HUES48 (cell line): ENCODE measurements around the gene HS2ST1.

Experiments used
- H3K27ac ChIP-seq: one replicate; pipeline ENCODE4 v1.7.0; 2013; ENCODE audit warnings: low read depth, low read length, inconsistent platforms
- H3K27me3 ChIP-seq: 2 replicates; pipeline ENCODE4 v1.6.1; 2013; ENCODE audit warnings: mild to moderate bottlenecking, low read length; ENCODE audit not compliant: control insufficient read depth, insufficient read depth
- H3K36me3 ChIP-seq: 2 replicates; pipeline ENCODE4 v1.6.1; 2013; ENCODE audit warnings: low read length; ENCODE audit not compliant: control insufficient read depth, insufficient read depth
- H3K4me1 ChIP-seq: 2 replicates; pipeline ENCODE4 v1.6.1; 2013; ENCODE audit warnings: mild to moderate bottlenecking, low read length; ENCODE audit not compliant: control insufficient read depth, insufficient read depth
- H3K4me3 ChIP-seq: 2 replicates; pipeline ENCODE4 v1.5.1; 2013; ENCODE audit warnings: mild to moderate bottlenecking, low read depth, low read length
- H3K9ac ChIP-seq: 2 replicates; pipeline ENCODE4 v1.6.1; 2013; ENCODE audit warnings: mild to moderate bottlenecking, low read depth, low read length, moderate library complexity
- H3K9me3 ChIP-seq: 2 replicates; pipeline ENCODE4 v1.6.1; 2013; ENCODE audit warnings: low read length; ENCODE audit not compliant: control insufficient read depth, insufficient read depth

Gene HS2ST1

DNA sequence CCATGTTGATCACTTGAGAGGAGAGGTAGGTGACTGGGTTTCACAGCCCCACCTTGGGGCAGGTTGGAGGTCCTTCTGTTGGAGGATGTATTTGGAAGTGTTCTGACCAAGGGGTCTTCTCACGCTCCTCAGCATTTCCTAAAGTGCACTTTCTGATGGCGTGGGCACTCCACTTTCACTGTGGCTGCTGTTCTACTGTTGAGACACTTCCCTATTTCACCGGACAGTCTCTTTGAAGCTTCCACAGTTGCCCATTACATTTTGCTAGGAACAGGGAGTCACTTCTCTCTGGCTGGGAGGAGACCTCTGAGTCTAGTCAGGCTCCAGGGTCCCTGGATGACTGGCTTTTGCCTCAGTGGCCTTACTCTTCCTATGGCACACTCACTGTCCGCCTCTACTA lies 234.2 kb downstream of the HS2ST1 start:
- Histone ChIP-seq H3K4me3 (no peak overlapping the region), H3K27ac (no peak overlapping the region), H3K9ac (no peak overlapping the region), H3K4me1 (peaks cover 41% of the 10 kb centered on the region), H3K27me3 (peaks cover 22% of the 10 kb centered on the region), H3K9me3 (no peaks in the 10 kb centered on the region), H3K36me3 (no peaks in the 10 kb centered on the region)

DNA sequence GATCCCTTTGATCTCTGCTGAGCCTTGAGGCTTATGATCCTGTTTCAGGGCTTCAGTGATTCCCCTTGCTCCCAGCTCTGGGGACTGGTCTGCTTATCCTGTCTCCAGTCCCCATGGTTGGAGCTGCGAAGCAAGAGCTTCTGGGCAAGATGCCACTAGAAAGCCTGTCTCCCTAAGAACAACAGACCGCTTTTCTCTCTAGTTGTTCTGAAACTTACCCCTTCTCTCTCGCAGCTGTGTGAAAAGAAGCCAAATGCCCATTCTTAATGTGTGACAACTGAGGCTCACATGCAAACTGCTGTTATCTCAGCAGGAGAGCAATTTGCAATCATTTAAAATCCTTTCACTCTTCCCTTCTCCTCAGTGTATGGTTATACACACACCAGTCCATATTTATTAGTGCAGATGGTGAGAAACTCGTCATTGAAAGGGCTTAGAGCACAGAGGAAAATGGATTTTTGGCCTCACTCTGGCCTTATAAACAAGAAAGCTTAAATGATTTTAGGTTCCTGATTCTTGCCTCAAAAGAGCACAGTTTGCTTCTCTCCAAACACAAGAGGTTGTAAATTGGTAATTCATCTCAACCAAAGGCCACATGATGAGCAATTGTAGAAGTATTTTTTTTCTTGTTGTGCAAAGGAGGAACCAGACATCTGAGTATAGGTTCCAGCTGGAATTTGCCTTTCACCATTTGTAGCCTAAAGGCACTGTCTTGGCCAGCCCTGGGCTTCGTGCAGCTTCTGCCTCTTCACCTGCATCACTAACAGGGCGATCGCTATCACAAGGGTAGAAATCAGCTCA lies 235.0 kb downstream of the HS2ST1 start:
- H3K4me3 ChIP-seq, result no peak overlapping the region
- no peaks in the 10 kb centered on the region for H3K36me3 ChIP-seq
- H3K4me1 ChIP-seq, result peaks cover 41% of the 10 kb centered on the region
- H3K9ac ChIP-seq, result no peak overlapping the region
- peak overlapping the region; percentile 44 for H3K27ac ChIP-seq
- H3K9me3 ChIP-seq, result no peaks in the 10 kb centered on the region
- peaks cover 22% of the 10 kb centered on the region for H3K27me3 ChIP-seq

DNA sequence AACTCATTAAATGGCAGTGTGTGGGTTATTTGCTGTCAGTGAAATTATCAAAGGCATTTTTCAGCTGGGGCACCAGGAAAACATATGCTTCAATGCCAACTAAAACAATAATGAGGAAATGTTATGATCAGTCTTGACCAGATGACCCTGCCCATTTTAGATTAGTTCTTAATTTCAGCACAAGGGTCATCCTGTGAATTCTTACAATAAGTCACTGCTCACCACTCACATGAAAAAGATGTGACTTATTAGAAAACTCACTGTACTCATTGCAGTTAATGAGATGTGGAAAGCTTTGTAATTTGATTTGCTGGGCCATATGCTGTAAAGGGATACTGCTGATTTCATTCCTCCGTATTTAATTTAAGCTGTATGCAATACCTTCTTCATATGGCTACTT lies 235.7 kb downstream of the HS2ST1 start:
- no peak overlapping the region for H3K27ac ChIP-seq
- no peak overlapping the region for H3K4me3 ChIP-seq

DNA sequence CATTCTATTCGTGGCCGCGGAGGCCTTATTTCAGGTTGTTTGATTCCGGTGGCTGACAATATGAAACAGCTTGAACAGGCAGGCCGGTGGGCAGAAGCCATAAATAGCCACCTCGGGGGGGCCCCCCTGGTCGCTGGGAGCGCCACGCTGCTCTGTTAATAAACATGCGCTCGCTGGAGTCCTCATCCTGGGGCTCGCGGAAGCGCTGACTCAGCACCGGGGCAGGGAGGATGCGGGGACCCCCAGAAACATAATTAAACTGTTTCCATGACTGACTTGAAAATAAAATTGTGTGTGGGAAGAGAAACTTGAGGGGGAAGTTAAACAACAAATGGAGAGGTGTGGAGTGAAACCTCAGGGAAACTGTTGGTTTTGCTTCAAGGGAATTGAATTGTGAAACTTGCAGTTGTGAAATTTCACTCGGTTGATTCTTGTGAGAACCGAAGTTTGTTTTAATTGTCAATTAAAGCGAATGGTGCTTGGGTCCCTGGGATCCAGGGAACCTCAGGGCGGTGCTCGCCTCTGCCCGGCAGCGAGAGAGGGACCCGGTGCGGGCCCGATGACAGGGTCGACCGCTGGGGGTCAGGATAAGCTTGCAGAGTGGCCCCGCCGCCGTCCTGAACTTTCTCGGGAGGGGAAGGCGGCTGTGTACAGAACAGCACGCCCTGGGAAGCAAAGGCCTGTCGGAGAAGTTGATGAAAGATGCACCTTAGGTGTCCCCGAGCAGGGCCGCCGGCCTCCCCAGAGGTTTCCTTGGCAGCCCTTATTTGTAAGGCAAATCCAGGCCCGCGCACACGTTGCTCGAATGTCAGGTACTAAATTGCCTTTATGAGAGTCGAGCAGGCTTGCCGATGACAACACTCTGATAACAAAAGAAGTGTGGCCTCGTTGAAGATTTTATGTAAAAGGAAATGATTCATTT lies 237.3 kb downstream of the HS2ST1 start:
- Histone ChIP-seq H3K27ac (peak overlapping the region; percentile 35), H3K4me1 (peaks cover 41% of the 10 kb centered on the region), H3K9me3 (no peaks in the 10 kb centered on the region), H3K4me3 (peak overlapping the region; percentile 41), H3K36me3 (no peaks in the 10 kb centered on the region), H3K9ac (peak overlapping the region; percentile 31; the same call in 1 of the 2 replicates), H3K27me3 (peaks cover 22% of the 10 kb centered on the region)

More for the DNA sequence above, 235.7 kb downstream of the HS2ST1 start:
- no peaks in the 10 kb centered on the region for H3K9me3 ChIP-seq
- H3K9ac ChIP-seq, result no peak overlapping the region
- peaks cover 41% of the 10 kb centered on the region for H3K4me1 ChIP-seq
- no peaks in the 10 kb centered on the region for H3K36me3 ChIP-seq
- H3K27me3 ChIP-seq, result peaks cover 22% of the 10 kb centered on the region

DNA sequence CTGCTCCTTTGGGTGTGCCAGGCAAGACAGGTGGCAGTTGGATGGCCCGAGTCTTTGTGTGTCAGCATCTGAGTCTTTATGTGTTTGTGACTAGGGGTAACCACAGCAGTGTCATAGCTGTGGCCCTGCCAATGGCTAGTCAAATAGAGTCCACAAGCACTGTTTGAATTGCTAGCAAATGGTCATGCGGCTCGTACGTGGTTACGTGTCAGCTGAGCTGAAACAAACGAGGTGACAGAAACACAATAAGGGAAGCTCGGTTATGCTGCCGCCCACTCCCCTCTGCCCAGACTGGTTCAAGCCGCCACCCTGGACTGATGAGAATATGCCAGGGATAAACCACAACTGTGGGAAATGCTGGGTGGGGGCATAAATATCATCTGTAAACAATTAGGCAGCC lies 239.9 kb downstream of the HS2ST1 start:
- Histone ChIP-seq H3K9me3 (no peaks in the 10 kb centered on the region), H3K36me3 (no peaks in the 10 kb centered on the region), H3K4me3 (no peak overlapping the region), H3K9ac (no peak overlapping the region), H3K27me3 (peaks cover 11% of the 10 kb centered on the region), H3K27ac (no peak overlapping the region), H3K4me1 (peaks cover 31% of the 10 kb centered on the region)

DNA sequence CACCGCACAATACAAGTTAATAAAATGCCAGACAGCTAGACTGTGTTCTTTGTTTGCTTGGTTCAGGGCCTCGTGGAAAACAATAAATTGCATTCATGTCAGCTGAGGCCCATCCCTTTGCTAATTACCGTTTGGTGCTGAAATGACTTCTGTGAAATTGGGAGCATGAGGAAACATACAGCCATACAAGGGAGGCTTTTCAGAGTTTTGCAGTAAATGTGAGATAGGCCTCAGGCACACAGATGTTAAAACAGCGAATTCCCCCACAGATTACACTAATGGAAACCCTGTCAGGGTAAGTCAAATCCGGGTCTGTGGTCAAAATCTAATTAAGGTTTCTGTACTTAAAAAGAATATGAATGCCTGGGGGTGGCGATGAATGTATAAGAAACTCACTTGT lies 240.7 kb downstream of the HS2ST1 start:
- H3K4me3 ChIP-seq, result no peak overlapping the region
- H3K9me3 ChIP-seq, result no peaks in the 10 kb centered on the region
- H3K27ac ChIP-seq, result no peak overlapping the region
- H3K4me1 ChIP-seq, result peaks cover 23% of the 10 kb centered on the region
- H3K36me3 ChIP-seq, result no peaks in the 10 kb centered on the region
- no peak overlapping the region for H3K9ac ChIP-seq
- H3K27me3 ChIP-seq, result peaks cover 11% of the 10 kb centered on the region

DNA sequence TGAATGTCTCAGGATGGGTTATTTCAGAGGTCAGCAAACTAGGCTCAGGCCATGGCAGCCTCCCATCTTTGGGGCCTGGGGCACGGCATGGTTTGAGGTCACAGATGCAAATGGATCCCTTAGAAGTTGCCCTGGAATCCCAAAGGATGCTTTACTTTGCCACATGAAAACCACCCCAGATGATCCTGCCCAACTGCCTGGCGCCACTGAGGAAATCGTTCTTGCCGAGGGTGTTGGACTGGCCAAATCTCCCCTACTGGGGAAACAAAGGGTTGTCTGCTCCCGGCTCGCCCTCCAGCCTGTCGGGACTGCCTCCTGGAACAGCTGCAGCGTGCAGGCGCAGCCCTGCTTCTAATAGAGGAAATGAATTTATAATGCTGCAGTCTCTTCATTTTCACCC lies 241.2 kb downstream of the HS2ST1 start:
- Histone ChIP-seq H3K9ac (no peak overlapping the region), H3K36me3 (no peaks in the 10 kb centered on the region), H3K27me3 (peaks cover 11% of the 10 kb centered on the region), H3K27ac (peak overlapping the region; percentile 16), H3K4me1 (peaks cover 19% of the 10 kb centered on the region), H3K9me3 (no peaks in the 10 kb centered on the region), H3K4me3 (no peak overlapping the region)

DNA sequence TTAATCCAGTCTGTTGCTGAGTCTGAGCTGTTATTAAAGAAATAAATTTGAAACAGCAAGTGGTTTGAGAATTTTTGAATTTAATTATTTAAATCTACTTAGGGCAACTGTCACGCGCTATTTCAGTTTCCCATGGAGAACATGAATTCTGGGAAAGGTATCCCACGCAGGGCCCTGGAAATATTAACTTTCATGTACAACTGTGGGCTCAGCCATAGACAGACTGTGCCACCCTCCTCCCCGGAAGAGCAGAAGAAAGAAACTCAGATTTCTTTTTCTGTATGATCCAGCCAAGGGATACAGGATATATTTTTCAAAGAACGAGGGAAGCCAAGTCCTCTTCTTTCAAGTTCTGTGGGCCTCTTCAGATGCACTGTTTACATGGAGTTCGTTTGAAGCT lies 241.7 kb downstream of the HS2ST1 start:
- Histone ChIP-seq H3K4me1 (peaks cover 15% of the 10 kb centered on the region), H3K4me3 (no peak overlapping the region), H3K27ac (no peak overlapping the region), H3K27me3 (peaks cover 11% of the 10 kb centered on the region), H3K9me3 (no peaks in the 10 kb centered on the region), H3K36me3 (no peaks in the 10 kb centered on the region), H3K9ac (no peak overlapping the region)

DNA sequence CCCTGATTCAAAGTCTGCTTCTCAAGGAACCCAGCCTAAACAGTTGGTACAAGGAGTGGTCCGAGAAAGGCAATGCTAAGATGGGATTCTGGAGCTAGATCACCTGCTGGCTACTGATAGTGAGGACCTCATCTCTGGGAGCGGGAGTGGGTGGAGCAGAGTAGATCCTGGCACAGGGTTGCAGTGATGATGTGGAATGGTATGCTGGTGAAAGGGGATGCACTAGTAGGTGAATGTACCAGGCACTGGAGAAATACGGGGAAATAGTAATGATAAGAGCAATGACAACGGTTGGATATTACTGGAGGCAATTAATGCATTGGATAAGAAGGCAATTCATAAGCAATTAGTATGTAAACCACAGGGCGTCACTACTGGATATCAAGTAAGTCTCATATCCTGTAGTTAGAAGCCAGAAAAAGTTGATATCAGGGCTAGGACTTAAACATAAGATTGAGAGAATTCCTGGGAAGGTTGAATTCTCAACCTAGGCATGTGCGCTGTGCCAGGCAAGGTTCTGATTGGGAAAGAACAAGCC lies 245.0 kb downstream of the HS2ST1 start:
- Histone ChIP-seq H3K36me3 (no peaks in the 10 kb centered on the region), H3K27ac (no peak overlapping the region), H3K4me1 (no peaks in the 10 kb centered on the region), H3K9ac (no peak overlapping the region), H3K4me3 (no peak overlapping the region), H3K27me3 (no peaks in the 10 kb centered on the region), H3K9me3 (no peaks in the 10 kb centered on the region)
